ENCODE results near the gene HOXB4.

Gene HOXB4

DNA sequence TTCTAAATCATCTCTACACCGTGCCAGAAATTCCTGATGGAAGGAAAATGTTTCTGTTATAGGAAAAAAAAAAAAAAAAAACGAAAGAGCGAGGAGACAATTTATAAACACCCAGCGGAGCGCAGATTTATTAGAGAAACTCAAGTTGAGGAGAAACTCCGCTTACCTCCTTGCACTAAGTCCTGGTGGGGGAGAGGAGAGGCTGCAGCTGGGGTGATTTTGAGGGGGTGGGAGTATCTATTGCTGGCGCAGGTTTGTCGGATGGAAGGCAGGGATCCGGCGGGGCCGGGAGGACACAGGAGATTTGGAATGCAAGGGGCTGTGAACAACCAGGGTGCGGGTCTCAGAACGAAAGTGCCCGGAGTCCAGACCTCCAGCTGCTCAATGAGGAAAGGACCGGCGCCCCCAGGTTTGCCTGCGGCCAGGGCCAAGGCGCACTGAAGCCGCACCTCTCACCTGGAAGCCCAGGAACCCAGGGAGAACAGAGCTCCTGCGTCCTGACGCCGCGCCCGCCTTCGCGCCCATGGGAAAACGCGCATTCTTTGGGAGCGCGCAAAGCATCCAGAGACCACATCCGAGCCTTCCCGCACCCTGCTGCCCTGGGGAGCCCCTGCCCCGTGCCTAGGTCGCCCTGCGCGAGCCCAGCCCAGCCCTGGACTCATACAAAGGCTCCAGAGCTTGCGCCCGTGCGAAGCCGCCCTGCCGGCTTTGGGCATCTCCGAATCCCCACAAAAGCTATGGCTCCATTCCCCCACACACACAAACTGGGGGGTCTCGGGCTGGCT is 39.5 kb upstream of the HOXB4 start:
- no peak for TF ChIP-seq EZH2phosphoT487 (conservative IDR thresholded peaks at IDR 0.05; ENCODE audit: low read length)
- TF ChIP-seq, protein P1, sequence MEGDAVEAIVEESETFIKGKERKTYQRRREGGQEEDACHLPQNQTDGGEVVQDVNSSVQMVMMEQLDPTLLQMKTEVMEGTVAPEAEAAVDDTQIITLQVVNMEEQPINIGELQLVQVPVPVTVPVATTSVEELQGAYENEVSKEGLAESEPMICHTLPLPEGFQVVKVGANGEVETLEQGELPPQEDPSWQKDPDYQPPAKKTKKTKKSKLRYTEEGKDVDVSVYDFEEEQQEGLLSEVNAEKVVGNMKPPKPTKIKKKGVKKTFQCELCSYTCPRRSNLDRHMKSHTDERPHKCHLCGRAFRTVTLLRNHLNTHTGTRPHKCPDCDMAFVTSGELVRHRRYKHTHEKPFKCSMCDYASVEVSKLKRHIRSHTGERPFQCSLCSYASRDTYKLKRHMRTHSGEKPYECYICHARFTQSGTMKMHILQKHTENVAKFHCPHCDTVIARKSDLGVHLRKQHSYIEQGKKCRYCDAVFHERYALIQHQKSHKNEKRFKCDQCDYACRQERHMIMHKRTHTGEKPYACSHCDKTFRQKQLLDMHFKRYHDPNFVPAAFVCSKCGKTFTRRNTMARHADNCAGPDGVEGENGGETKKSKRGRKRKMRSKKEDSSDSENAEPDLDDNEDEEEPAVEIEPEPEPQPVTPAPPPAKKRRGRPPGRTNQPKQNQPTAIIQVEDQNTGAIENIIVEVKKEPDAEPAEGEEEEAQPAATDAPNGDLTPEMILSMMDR (IDR thresholded peaks at IDR 0.05; ENCODE audit: insufficient read depth, low read length, poor library complexity, severe bottlenecking) = no peak
- Histone ChIP-seq H3K36me3 (ENCODE audit: low read length) (no peaks in the 10 kb centered on the region), H3K27ac (ENCODE audit: low read depth, low read length) (no peak overlapping the region), H3F3A (ENCODE audit: insufficient read depth) (no peaks in the 10 kb centered on the region), H3K9me2 (replicated peaks; ENCODE audit: insufficient read depth, low read length) (no peaks in the 10 kb centered on the region), H2AFZ (ENCODE audit: low read depth, low read length, severe bottlenecking) (no peak overlapping the region), H3K9ac (ENCODE audit: low read length) (no peak overlapping the region), H3K79me2 (ENCODE audit: insufficient read depth, low read length) (no peaks in the 10 kb centered on the region), H3K27me3 (ENCODE audit: low read length) (no peaks in the 10 kb centered on the region), H3K4me3 (ENCODE audit: insufficient read depth, low read length, poor library complexity, severe bottlenecking) (no peak overlapping the region), H3K9me3 (ENCODE audit: insufficient read depth, low read length) (no peaks in the 10 kb centered on the region), H3K4me2 (ENCODE audit: low read depth, low read length, poor library complexity, severe bottlenecking) (no peak overlapping the region), H4K20me1 (ENCODE audit: low read depth, low read length) (no peaks in the 10 kb centered on the region)

DNA sequence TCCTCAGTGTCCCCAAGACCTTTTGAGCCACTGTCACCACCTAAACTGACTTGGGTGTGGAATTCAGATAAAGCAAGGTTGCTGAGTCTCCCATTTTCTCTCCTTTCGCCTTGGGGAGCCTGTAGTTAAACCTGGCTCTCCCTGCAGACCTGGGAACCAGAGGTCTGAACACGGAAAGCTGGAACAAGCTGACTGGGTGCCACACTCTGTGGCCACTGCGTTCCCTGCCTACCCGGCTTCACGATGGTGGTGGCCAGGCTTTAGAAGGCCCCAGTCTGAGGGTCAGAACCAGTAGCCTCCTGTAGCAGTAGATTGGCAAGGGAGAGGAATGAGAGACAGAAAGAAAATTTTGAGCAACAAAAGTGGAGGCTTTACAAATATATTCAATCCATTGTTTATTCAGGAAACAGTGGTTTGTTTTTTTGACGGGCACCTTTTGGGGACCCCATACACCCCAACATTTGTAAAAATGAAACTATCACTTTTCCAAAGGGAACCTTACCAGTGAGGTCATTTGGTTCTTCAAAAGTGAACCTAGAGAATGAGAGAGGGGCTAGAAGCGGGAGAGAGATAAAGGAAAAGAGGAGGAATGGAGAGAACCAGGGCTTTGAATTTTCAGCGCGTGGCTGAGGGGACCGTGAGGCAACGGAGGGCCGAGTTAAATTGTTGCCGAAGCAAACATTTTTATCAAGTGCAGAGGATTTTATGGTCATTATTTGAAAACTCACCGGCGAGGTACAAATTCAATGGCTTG is 38.7 kb upstream of the HOXB4 start:
- no peak overlapping the region for H3K4me2 ChIP-seq (ENCODE audit: low read depth, low read length, poor library complexity, severe bottlenecking)
- no peak overlapping the region for H3K9ac ChIP-seq (ENCODE audit: low read length)

DNA sequence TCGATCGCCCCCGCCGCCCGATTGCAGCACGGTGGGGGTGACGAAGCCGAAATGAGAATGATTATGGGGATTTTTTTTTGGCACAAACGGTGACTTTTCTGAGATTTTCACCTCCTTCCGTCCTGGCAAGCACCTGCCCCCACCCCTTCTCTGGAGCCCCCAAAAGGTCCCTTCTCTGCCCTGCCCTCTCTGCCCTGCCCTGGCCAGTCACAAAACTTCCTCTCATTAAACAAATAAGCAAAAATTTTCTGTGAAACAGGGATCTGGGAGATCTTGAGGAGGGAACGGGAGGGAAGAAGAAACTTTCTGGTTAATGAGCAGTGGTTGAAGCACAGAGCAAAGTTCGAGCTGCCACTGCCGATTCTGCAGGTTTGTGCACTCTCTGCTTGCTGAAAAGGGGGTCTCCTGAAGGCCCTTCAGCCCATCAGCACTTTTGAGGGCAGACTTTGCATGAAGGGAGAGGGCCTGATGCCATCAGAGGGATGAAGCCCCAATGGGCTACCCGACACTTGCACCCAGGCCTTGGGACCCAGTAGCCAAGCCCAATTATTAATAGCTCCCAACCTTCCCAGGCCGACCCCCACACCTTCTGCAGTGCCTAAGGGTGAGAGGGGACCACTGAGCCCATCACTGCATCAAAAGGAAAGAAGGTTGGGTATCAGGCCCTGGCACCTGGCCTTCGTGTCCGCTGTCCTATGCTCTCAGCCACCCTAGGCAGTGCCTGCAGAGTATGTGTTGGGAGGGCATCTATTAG is 38.0 kb upstream of the HOXB4 start:
- Histone ChIP-seq H3K4me2 (ENCODE audit: low read depth, low read length, poor library complexity, severe bottlenecking) (no peak overlapping the region), H3K9ac (ENCODE audit: low read length) (no peak overlapping the region), H4K20me1 (ENCODE audit: low read depth, low read length) (no peaks in the 10 kb centered on the region), H3K36me3 (ENCODE audit: low read length) (no peaks in the 10 kb centered on the region), H3F3A (ENCODE audit: insufficient read depth) (no peaks in the 10 kb centered on the region), H2AFZ (ENCODE audit: low read depth, low read length, severe bottlenecking) (no peak overlapping the region), H3K9me2 (replicated peaks; ENCODE audit: insufficient read depth, low read length) (no peaks in the 10 kb centered on the region), H3K27me3 (ENCODE audit: low read length) (no peaks in the 10 kb centered on the region), H3K27ac (ENCODE audit: low read depth, low read length) (no peak overlapping the region), H3K79me2 (ENCODE audit: insufficient read depth, low read length) (no peaks in the 10 kb centered on the region), H3K4me3 (ENCODE audit: insufficient read depth, low read length, poor library complexity, severe bottlenecking) (no peak overlapping the region), H3K9me3 (ENCODE audit: insufficient read depth, low read length) (no peaks in the 10 kb centered on the region)
- TF ChIP-seq EZH2phosphoT487 (conservative IDR thresholded peaks at IDR 0.05; ENCODE audit: low read length) = no peak
- TF ChIP-seq, protein P1 (IDR thresholded peaks at IDR 0.05; ENCODE audit: insufficient read depth, low read length, poor library complexity, severe bottlenecking) = no peak

More for the DNA sequence above, 38.7 kb upstream of the HOXB4 start:
- H3K9me3 ChIP-seq (ENCODE audit: insufficient read depth, low read length) = no peaks in the 10 kb centered on the region
- H3K27me3 ChIP-seq (ENCODE audit: low read length) = no peaks in the 10 kb centered on the region
- no peaks in the 10 kb centered on the region for H3K79me2 ChIP-seq (ENCODE audit: insufficient read depth, low read length)
- TF ChIP-seq EZH2phosphoT487 (conservative IDR thresholded peaks at IDR 0.05; ENCODE audit: low read length) = no peak
- TF ChIP-seq, protein P1 (IDR thresholded peaks at IDR 0.05; ENCODE audit: insufficient read depth, low read length, poor library complexity, severe bottlenecking) = no peak
- no peaks in the 10 kb centered on the region for H3F3A ChIP-seq (ENCODE audit: insufficient read depth)
- H3K4me3 ChIP-seq (ENCODE audit: insufficient read depth, low read length, poor library complexity, severe bottlenecking) = no peak overlapping the region
- no peaks in the 10 kb centered on the region for H3K36me3 ChIP-seq (ENCODE audit: low read length)
- H2AFZ ChIP-seq (ENCODE audit: low read depth, low read length, severe bottlenecking) = no peak overlapping the region
- no peak overlapping the region for H3K27ac ChIP-seq (ENCODE audit: low read depth, low read length)
- H3K9me2 ChIP-seq (replicated peaks; ENCODE audit: insufficient read depth, low read length) = no peaks in the 10 kb centered on the region
- H4K20me1 ChIP-seq (ENCODE audit: low read depth, low read length) = no peaks in the 10 kb centered on the region
